WTC11 (cell line): ENCODE data around the gene SNX17.

ENCODE experiments used
- JUN ChIP-seq: sonication (generic); formaldehyde crosslinking; IDR thresholded peaks from 2 replicates; pipeline ENCODE4 v1.8.0; 2023; ENCODE audit warnings: mild to moderate bottlenecking, missing genetic modification reagents
- ZBTB21 ChIP-seq: sonication (generic); formaldehyde crosslinking; IDR thresholded peaks from 2 replicates; pipeline ENCODE4 v1.8.1; 2023; ENCODE audit warnings: mild to moderate bottlenecking, missing genetic modification reagents, borderline replicate concordance
- TF ChIP-seq, protein P1 (sequence below): fragments of 200-600 bp; IDR thresholded peaks from 2 replicates; pipeline ENCODE4 v1.8.0; 2022; ENCODE audit warnings: antibody characterized with exemption
- TF ChIP-seq, protein P2 (sequence below): sonication (generic); formaldehyde crosslinking; IDR thresholded peaks from 2 replicates; pipeline ENCODE4 v1.8.0; 2022; ENCODE audit warnings: mild to moderate bottlenecking, missing genetic modification reagents
- TF ChIP-seq, protein P3 (sequence below): sonication (generic); formaldehyde crosslinking; IDR thresholded peaks from 2 replicates; pipeline ENCODE4 v1.8.1; 2023; ENCODE audit warnings: mild to moderate bottlenecking, moderate library complexity, missing genetic modification reagents

DNA sequence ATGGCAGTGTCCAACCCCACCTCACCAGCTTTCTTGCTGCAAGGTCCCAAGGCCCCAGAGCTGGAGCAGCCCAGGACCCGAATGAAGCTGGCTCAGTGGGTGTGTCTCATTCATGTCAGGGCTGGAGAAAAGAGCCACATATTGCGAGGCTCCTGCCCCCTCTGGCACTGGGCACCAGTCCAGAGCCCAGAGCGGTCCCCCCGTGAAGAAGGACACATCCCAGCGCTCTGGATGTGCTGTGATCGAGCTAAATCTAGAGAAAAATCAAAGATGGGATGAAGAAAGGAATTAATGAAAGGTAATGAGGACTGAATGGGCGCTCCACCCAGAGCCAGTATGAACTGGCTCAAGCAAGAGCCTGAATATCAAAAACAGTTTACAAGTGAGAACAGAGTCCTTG, 34.2 kb upstream of the SNX17 start:
- no peak for TF ChIP-seq ZBTB21
- TF ChIP-seq, protein P1, sequence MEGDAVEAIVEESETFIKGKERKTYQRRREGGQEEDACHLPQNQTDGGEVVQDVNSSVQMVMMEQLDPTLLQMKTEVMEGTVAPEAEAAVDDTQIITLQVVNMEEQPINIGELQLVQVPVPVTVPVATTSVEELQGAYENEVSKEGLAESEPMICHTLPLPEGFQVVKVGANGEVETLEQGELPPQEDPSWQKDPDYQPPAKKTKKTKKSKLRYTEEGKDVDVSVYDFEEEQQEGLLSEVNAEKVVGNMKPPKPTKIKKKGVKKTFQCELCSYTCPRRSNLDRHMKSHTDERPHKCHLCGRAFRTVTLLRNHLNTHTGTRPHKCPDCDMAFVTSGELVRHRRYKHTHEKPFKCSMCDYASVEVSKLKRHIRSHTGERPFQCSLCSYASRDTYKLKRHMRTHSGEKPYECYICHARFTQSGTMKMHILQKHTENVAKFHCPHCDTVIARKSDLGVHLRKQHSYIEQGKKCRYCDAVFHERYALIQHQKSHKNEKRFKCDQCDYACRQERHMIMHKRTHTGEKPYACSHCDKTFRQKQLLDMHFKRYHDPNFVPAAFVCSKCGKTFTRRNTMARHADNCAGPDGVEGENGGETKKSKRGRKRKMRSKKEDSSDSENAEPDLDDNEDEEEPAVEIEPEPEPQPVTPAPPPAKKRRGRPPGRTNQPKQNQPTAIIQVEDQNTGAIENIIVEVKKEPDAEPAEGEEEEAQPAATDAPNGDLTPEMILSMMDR = no peak
- TF ChIP-seq, protein P2, sequence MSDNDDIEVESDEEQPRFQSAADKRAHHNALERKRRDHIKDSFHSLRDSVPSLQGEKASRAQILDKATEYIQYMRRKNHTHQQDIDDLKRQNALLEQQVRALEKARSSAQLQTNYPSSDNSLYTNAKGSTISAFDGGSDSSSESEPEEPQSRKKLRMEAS (CRISPR knock-in tag) = no peak
- TF ChIP-seq, protein P3, sequence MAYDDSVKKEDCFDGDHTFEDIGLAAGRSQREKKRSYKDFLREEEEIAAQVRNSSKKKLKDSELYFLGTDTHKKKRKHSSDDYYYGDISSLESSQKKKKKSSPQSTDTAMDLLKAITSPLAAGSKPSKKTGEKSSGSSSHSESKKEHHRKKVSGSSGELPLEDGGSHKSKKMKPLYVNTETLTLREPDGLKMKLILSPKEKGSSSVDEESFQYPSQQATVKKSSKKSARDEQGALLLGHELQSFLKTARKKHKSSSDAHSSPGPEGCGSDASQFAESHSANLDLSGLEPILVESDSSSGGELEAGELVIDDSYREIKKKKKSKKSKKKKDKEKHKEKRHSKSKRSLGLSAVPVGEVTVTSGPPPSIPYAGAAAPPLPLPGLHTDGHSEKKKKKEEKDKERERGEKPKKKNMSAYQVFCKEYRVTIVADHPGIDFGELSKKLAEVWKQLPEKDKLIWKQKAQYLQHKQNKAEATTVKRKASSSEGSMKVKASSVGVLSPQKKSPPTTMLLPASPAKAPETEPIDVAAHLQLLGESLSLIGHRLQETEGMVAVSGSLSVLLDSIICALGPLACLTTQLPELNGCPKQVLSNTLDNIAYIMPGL (CRISPR knock-in tag) = no peak
- no peak for TF ChIP-seq JUN (CRISPR knock-in tag)
